ENCODE results near the gene DHRS13. TPM values are rescaled to one million over a fixed set of nuclear protein-coding genes. Genes with fewer than 3 reads are reported as not detected.
"Not testable (repeated sequence)": the region's sequence is repeated elsewhere in the genome, so short reads cannot be mapped to it uniquely, and the experiment has no call there.

Gene DHRS13
- total RNA-seq, 2 donors from 2014 or later, result 21.0 TPM

DNA sequence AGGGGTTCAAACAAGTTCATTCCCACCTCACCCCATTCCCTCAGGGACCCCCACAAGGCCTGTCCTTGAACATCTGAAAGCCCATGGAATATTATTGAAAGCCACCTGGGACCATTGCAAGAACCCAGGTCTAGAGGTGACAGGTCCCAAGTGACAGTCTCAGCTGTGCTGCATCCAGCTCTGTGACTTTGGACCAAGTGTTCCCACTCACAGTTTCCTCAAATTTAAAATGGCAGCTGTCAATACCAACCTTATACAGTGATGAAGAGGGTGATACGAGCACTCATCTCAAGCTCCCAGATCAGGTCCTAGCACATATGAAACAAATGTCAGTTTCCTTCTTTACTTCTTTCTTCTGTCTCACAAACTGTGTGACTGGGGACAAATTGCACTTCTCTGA lies 38.9 kb downstream of the DHRS13 start:
- Mint-ChIP-seq H3K36me3 (ENCODE audit: low read depth) (no peaks in the 10 kb centered on the region), H3K27me3 (no peaks in the 10 kb centered on the region), H3K4me1 (peaks cover 6% of the 10 kb centered on the region), H3K4me3 (no peak overlapping the region), H3K27ac (no peak overlapping the region)
- no peaks in the 10 kb centered on the region for H3K9me3 ChIP-seq (ENCODE audit: control insufficient read depth, low read length, poor library complexity, severe bottlenecking)
- DNase-seq, result no peak
- no peak for ATAC-seq

DNA sequence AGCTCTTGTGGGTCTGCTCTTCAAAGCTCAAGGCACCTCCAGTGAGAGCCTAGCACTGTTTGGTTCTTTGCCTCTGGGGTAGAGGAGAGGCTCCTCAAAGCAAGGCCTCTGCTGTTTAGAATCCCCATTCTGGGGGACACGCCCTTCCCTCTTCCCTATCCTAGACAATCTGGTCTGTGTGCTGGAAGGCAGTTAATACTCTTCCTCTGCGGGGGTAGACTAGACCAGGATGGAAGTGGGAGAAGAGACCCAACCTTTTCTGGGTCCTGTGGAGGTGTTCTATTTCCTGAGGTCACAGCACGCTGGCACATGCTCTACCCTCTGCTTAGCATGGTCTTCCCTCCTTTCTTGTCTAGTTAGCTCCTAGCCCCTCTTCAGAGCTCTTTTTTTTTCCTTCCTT lies 40.3 kb downstream of the DHRS13 start:
- no peaks in the 10 kb centered on the region for H3K27me3 Mint-ChIP-seq
- H3K4me3 Mint-ChIP-seq, result no peak overlapping the region
- ATAC-seq, result no peak
- H3K36me3 Mint-ChIP-seq (ENCODE audit: low read depth), result peaks cover 3% of the 10 kb centered on the region
- H3K9me3 ChIP-seq (ENCODE audit: control insufficient read depth, low read length, poor library complexity, severe bottlenecking), result no peaks in the 10 kb centered on the region
- no peak for DNase-seq
- H3K4me1 Mint-ChIP-seq, result peaks cover 6% of the 10 kb centered on the region
- H3K27ac Mint-ChIP-seq, result no peak overlapping the region

DNA sequence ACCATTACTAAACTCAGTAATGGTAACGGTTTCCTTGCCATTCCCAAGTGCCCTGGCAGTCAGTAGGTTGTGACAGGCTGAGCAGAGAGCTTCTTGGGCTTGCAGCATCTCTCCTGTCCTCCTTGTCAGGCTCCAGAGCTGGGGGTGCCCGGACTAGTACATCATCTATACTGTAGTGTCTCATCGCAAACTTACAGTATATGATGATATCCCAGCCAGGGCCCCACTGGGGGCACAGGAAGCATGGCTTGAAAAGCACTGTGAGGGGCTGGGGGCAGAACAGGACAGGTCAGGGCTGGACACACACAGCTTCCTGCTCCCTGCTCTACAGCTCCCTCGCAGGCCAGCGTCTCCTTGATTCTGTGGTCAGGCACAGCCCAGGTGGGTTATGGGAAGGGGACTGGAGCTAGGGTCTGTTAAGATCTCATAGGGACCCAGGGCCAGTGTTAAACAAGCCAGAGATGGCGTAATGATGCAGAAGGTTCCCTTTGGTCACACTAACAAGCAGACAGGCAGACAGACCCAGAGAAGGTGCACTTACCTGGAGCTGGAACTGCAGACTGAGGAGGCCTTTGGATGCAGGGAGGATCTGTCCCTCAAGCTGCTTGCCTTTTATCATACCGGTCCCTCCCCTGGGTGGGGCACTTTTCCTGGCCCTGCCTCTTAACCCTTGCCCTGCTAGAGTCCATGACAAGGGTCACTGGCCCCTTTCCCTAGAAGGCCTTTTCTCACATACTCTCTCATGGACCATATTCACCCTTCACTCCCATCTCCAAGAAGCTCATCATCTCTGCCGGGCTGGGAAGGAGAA lies 41.3 kb downstream of the DHRS13 start:
- peaks cover 6% of the 10 kb centered on the region for H3K4me1 Mint-ChIP-seq
- no peaks in the 10 kb centered on the region for H3K27me3 Mint-ChIP-seq
- H3K36me3 Mint-ChIP-seq (ENCODE audit: low read depth), result peaks cover 3% of the 10 kb centered on the region
- no peaks in the 10 kb centered on the region for H3K9me3 ChIP-seq (ENCODE audit: control insufficient read depth, low read length, poor library complexity, severe bottlenecking)
- DNase-seq (no peak), ATAC-seq (no peak)
- H3K27ac Mint-ChIP-seq, result peak overlapping the region; percentile 34
- no peak overlapping the region for H3K4me3 Mint-ChIP-seq

DNA sequence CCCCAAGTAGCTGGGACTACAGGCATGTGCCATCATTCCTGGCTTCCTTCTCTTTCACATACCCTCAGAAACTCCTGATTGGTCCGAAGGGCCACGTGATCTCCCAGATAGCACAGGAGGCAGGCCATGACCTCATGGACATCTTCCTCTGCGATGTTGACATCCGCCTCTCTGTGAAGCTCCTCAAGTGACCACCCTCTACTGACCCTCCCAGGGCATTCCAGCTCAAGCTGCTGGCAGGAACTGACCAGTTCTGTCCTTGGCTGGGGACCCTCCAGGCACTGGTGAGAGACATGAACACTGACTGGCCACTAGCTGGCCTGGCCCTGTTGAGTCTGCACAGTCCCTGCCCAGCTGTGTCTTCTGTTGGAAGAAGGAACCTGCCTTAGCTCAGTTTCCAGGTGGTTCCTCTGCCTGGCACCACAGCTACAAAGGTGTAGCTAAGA lies 42.5 kb downstream of the DHRS13 start:
- H3K4me3 Mint-ChIP-seq, result no peak overlapping the region
- H3K36me3 Mint-ChIP-seq (ENCODE audit: low read depth), result peaks cover 3% of the 10 kb centered on the region

DNA sequence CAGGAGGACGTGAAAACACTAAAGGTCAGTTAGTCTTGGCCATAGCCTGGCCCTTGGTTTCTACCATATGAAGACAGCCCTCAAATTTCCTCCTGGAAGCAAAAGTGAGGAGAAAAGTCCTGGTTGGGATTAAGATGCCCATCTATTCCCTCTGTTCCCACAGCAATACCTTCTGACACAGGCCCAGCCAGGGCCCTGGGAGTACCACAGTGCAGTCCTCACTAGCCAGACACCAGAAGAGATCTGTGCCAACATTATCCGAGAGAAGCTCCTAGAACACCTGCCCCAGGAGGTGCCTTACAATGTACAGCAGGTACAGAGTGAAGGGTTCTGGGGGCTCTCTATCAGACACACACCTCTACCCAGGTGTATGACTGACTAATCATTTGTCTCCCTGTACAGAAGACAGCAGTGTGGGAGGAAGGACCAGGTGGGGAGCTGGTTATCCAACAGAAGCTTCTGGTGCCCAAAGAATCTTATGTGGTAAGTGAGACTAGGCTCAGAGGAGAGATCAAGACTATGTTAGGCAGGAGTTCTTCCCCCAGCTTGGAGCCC lies 44.0 kb downstream of the DHRS13 start:
- H3K27ac Mint-ChIP-seq, result no peak overlapping the region
- peaks cover 3% of the 10 kb centered on the region for H3K36me3 Mint-ChIP-seq (ENCODE audit: low read depth)
- no peaks in the 10 kb centered on the region for H3K9me3 ChIP-seq (ENCODE audit: control insufficient read depth, low read length, poor library complexity, severe bottlenecking)
- ATAC-seq (no peak), DNase-seq (no peak)
- no peaks in the 10 kb centered on the region for H3K27me3 Mint-ChIP-seq
- H3K4me3 Mint-ChIP-seq, result no peak overlapping the region
- H3K4me1 Mint-ChIP-seq, result peaks cover 11% of the 10 kb centered on the region

More for the DNA sequence above, 42.5 kb downstream of the DHRS13 start:
- DNase-seq (no peak), ATAC-seq (no peak)
- H3K27ac Mint-ChIP-seq, result no peak overlapping the region
- no peaks in the 10 kb centered on the region for H3K27me3 Mint-ChIP-seq
- H3K4me1 Mint-ChIP-seq, result peaks cover 5% of the 10 kb centered on the region
- H3K9me3 ChIP-seq (ENCODE audit: control insufficient read depth, low read length, poor library complexity, severe bottlenecking), result no peaks in the 10 kb centered on the region

DNA sequence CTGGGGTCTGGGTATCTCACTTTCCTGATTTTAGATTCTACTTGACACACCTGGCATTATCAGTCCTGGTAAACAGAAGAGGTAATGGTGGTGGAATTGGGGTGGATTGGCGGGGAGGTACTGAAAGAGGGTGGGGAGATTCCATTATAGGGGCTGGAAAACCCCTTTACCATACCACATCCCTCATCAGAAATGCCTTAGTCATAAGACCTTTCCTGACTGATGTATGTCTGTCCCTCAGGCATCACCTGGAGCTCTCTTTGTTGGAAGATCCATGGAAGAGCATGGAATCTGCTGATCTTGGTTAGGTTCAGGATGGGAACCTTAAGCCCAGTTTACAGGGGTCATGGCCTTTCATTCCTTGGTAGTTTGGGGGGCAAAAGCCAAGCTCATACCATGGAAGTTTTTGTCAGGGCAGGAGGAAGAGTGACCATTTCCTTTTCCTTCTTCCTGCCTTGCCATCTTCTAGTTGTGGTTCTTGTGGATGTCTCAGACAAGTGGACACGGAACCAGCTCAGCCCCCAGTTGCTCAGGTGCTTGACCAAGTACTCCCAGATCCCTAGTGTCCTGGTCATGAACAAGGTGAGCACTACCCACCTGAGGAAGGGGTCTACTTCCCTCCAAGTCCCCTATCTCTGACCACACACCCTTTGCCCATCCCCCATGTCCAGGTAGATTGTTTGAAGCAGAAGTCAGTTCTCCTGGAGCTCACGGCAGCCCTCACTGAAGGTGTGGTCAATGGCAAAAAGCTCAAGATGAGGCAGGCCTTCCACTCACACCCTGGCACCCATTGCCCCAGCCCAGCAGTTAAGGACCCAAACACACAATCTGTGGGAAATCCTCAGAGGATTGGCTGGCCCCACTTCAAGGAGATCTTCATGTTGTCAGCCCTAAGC lies 44.7 kb downstream of the DHRS13 start:
- Mint-ChIP-seq H3K27ac (peak overlapping the region; percentile 19), H3K4me1 (peaks cover 11% of the 10 kb centered on the region), H3K36me3 (ENCODE audit: low read depth) (peaks cover 3% of the 10 kb centered on the region), H3K27me3 (no peaks in the 10 kb centered on the region), H3K4me3 (no peak overlapping the region)
- DNase-seq, result no peak
- no peak for ATAC-seq
- no peaks in the 10 kb centered on the region for H3K9me3 ChIP-seq (ENCODE audit: control insufficient read depth, low read length, poor library complexity, severe bottlenecking)

DNA sequence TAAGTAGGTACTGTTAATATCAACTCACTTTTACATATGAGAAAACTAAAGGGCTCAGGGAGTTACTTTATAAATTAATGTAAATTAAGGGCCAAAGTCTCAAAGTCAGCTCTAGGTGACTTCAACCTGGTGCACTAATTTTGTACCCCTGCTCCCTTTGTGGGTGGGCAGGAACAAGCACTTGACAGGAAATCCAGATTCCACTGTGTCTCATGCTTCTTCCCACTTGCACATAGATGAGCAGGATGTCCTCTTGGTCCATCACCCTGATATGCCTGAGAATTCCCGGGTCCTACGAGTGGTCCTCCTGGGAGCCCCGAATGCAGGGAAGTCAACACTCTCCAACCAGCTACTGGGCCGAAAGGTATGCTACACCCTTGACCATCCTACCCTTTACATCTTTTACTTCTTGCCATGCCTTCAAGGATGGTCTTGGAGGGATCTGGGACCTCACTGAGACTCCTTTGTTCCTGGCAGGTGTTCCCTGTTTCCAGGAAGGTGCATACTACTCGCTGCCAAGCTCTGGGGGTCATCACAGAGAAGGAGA lies 46.8 kb downstream of the DHRS13 start:
- no peaks in the 10 kb centered on the region for H3K27me3 Mint-ChIP-seq
- DNase-seq, result no peak
- peaks cover 7% of the 10 kb centered on the region for H3K4me1 Mint-ChIP-seq
- no peaks in the 10 kb centered on the region for H3K9me3 ChIP-seq (ENCODE audit: control insufficient read depth, low read length, poor library complexity, severe bottlenecking)
- peaks cover 3% of the 10 kb centered on the region for H3K36me3 Mint-ChIP-seq (ENCODE audit: low read depth)
- ATAC-seq, result no peak
- no peak overlapping the region for H3K27ac Mint-ChIP-seq
- H3K4me3 Mint-ChIP-seq, result peak overlapping the region; percentile 98

DNA sequence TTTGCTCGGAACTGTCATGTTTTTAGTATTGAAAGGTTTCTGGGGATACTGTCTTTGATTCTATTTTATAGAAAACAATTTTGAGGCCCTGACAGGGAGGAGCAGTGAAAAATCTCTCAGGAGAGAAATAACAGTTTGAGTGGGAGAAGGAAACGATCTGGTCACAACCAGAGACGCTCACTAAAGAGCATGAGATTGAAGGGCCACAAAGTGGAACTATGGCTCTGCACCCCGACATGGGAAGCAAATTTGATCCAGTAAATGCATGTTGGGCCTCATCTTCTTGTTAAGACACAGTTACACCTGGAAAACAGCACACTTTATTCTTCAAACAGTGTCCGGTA lies 47.6 kb downstream of the DHRS13 start:
- Mint-ChIP-seq H3K4me3 (peak overlapping the region; percentile 98), H3K27me3 (no peaks in the 10 kb centered on the region), H3K36me3 (ENCODE audit: low read depth) (peaks cover 3% of the 10 kb centered on the region), H3K4me1 (peaks cover 7% of the 10 kb centered on the region), H3K27ac (peak overlapping the region; percentile 98)
- no peak for DNase-seq
- no peaks in the 10 kb centered on the region for H3K9me3 ChIP-seq (ENCODE audit: control insufficient read depth, low read length, poor library complexity, severe bottlenecking)
- no peak for ATAC-seq

DNA sequence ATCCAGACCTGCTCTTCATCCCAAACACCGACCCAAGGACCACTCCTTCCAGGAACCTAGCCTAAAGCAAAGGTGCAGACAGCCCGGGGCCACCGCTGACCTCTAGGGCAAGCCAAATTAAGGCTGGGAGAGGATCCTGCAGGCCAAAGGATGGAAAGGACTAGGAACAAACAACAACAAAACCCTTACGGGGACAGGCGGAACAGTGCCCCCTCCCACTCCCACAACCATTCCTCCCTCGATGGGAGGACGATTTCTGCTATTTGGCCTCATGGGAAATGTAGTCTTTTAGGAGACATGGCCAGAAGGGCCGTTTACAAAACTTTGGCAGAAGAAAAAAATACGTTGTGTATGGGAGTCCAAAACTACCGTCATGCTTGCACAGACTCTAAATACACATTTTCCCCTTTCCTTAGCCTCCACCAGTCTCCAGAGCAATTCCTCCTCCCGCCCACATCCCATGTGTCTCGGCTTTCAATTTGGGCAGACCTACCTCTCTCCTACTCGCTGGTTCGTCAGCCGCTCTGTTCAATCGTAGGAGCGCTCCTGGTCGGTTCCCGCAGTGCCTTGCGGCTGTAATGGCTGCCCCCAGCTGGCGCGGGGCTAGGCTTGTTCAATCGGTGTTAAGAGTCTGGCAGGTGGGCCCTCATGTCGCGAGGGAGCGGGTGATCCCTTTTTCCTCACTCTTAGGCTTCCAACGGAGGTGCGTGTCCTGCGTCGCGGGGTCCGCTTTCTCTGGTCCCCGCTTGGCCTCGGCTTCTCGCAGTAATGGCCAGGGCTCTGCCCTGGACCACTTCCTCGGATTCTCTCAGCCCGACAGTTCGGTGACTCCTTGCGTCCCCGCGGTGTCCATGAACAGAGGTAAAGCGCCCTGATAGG lies 48.2 kb downstream of the DHRS13 start, which contains the start of gene ERAL1:
ERAL1 (plus strand) TSS at position 560 of the 879 bp plus-strand sequence; CDS start at position 579, 19 bp downstream.
- Mint-ChIP-seq H3K4me1 (peaks cover 7% of the 10 kb centered on the region), H3K27ac (peak within 1 kb of the TSS; percentile 98), H3K36me3 (ENCODE audit: low read depth) (peaks cover 3% of the 10 kb centered on the region), H3K4me3 (peak within 1 kb of the TSS; percentile 98), H3K27me3 (no peaks in the 10 kb centered on the region)
- peak; percentile 68 to 74 (median 68) for DNase-seq
- no peaks in the 10 kb centered on the region for H3K9me3 ChIP-seq (ENCODE audit: control insufficient read depth, low read length, poor library complexity, severe bottlenecking)
- peak; percentile 100 for ATAC-seq

DNA sequence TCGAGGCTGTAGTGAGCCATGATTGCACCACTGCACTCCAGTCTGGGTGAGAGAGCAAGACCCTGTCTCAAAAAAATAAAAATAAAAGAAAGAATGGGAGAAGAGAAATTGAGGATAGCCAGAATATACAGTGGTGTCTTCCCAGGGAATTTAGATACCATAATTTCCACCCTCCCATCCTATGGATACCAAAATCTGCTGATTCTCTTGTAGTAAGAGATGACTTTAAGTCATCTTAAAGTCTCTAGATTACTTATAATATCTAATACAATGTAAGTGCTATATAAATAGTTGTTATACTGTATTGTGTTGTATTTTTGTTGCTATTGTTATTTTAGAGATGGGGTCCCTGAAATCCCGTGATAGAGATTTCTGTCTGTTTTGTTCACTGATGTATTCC lies 49.6 kb downstream of the DHRS13 start:
- no peak overlapping the region for H3K27ac Mint-ChIP-seq
- peaks cover 3% of the 10 kb centered on the region for H3K36me3 Mint-ChIP-seq (ENCODE audit: low read depth)
- peaks cover 7% of the 10 kb centered on the region for H3K4me1 Mint-ChIP-seq
- peak overlapping the region; percentile 39 for H3K4me3 Mint-ChIP-seq
- H3K27me3 Mint-ChIP-seq, result no peaks in the 10 kb centered on the region
- ATAC-seq (no peak), DNase-seq (no peak)
- H3K9me3 ChIP-seq (ENCODE audit: control insufficient read depth, low read length, poor library complexity, severe bottlenecking), result no peaks in the 10 kb centered on the region

DNA sequence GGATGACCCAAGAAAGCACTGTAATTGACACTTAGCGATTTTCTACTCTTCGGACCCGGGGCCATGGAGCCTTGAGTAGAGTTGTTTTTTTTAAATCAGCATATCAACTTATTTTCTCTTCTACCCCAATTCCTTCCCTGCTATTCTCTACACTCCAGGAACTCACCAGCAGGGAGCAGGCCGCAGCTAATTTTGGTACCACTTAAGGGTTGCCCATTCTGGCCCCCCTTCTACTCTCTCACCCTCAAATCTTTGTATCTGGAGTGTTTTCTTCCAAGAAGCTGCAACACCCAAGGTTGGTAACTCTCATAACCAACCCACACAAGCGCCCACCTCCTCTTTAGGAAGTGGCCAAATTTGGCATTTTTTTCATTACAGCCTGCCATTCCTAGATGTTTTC lies 53.6 kb downstream of the DHRS13 start:
- ATAC-seq (no peak), DNase-seq (no peak)
- no peaks in the 10 kb centered on the region for H3K9me3 ChIP-seq (ENCODE audit: control insufficient read depth, low read length, poor library complexity, severe bottlenecking)
- no peak overlapping the region for H3K27ac Mint-ChIP-seq
- H3K27me3 Mint-ChIP-seq, result no peaks in the 10 kb centered on the region
- no peak overlapping the region for H3K4me3 Mint-ChIP-seq
- H3K36me3 Mint-ChIP-seq (ENCODE audit: low read depth), result no peaks in the 10 kb centered on the region
- H3K4me1 Mint-ChIP-seq, result no peaks in the 10 kb centered on the region

DNA sequence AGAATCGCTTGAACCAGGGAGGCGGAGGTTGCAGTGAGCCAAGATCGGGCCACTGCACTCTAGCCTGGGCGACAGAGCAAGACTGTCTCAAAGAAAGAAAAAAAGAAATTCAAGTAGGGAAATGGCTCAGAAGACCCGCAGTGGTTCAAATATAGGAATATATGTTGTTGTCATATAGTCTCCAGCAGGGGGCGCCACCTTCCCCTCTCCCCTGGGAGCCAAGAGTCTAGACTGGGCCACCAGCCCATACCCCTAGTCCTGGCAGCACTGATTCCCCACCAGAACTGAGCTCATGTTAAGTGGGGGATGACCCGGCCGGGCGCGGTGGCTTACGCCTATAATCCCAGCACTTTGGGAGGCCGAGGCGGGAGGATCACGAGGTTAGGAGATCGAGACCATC lies 54.2 kb downstream of the DHRS13 start:
- H3K27me3 Mint-ChIP-seq; H3K9me3 ChIP-seq (ENCODE audit: control insufficient read depth, low read length, poor library complexity, severe bottlenecking); H3K36me3 Mint-ChIP-seq (ENCODE audit: low read depth); H3K4me1 Mint-ChIP-seq; H3K4me3 Mint-ChIP-seq: not testable (repeated sequence)
- DNase-seq (peak; percentile 25 to 32 (median 27)), ATAC-seq (peak; percentile 78)
- H3K27ac Mint-ChIP-seq, result peak overlapping the region; percentile 59

All from T-helper 17 cell (primary cell).